WTC11 (cell line): Measurements from ENCODE around the gene LASP1NB.

Experiments
- ATAC-seq: fragments of 200-7000 bp; cut with Tn5 transposase; 2 replicates; pipeline ENCODE4 v1.10.0; 2021; ENCODE audit warnings: mild to moderate bottlenecking, moderate library complexity
- CTCF ChIA-PET: fragments of 300-600 bp; sonication (Branson Sonifier 250); formaldehyde crosslinking; loops from one replicate; lab custom pipeline; 2021; ENCODE audit warnings: antibody characterized with exemption; lab: Charles Lee
- POLR2A ChIA-PET: fragments of 350-600 bp; sonication (Branson Sonifier 250); formaldehyde crosslinking; loops from one replicate; lab custom pipeline; 2021; ENCODE audit warnings: antibody characterized with exemption; lab: Charles Lee
- DNase-seq: peaks from one replicate; pipeline ENCODE4 v3.0.0; 2021; ENCODE audit warnings: low spot score
- H3K27ac Mint-ChIP-seq: 2 replicates; pipeline ENCODE4 v1.8.0; 2021; ENCODE audit warnings: mixed read lengths
- H3K27me3 Mint-ChIP-seq: 2 replicates; pipeline ENCODE4 v1.8.0; 2021; ENCODE audit warnings: low read depth, mild to moderate bottlenecking, moderate library complexity, mixed read lengths
- H3K36me3 Mint-ChIP-seq: 2 replicates; pipeline ENCODE4 v1.8.0; 2021; ENCODE audit warnings: mixed read lengths
- H3K4me1 Mint-ChIP-seq: 2 replicates; pipeline ENCODE4 v1.8.0; 2022; ENCODE audit warnings: mixed read lengths
- H3K4me3 Mint-ChIP-seq: 2 replicates; pipeline ENCODE4 v1.8.0; 2021; ENCODE audit warnings: mild to moderate bottlenecking, moderate library complexity, mixed read lengths
- H3K9me3 Mint-ChIP-seq: 2 replicates; pipeline ENCODE4 v1.8.0; 2021; ENCODE audit warnings: mixed read lengths
- ETV6 ChIP-seq: sonication (generic); formaldehyde crosslinking; IDR thresholded peaks from 2 replicates; pipeline ENCODE4 v1.8.1; 2022; ENCODE audit warnings: mild to moderate bottlenecking, missing genetic modification reagents
- FOXJ3 ChIP-seq: sonication (generic); formaldehyde crosslinking; IDR thresholded peaks from 2 replicates; pipeline ENCODE4 v1.9.0; 2021; ENCODE audit warnings: missing genetic modification reagents, mild to moderate bottlenecking, borderline replicate concordance
- FOXP1 ChIP-seq: sonication (generic); formaldehyde crosslinking; IDR thresholded peaks from 2 replicates; pipeline ENCODE4 v1.8.0; 2022; ENCODE audit warnings: missing genetic modification reagents, mild to moderate bottlenecking, moderate library complexity, borderline replicate concordance
- GRHL2 ChIP-seq: fragments of 250-450 bp; sonication (Bioruptor Pico); IDR thresholded peaks from 2 replicates; pipeline ENCODE4 v1.8.0; 2022; ENCODE audit warnings: mild to moderate bottlenecking, moderate library complexity; ENCODE audit not compliant: insufficient replicate concordance, severe bottlenecking
- GTF2I ChIP-seq: fragments of 250-450 bp; sonication (Bioruptor Pico); conservative IDR thresholded peaks from 2 replicates; pipeline ENCODE4 v1.4.0; 2021; ENCODE audit warnings: mild to moderate bottlenecking
- JUN ChIP-seq: sonication (generic); formaldehyde crosslinking; IDR thresholded peaks from 2 replicates; pipeline ENCODE4 v1.8.0; 2023; ENCODE audit warnings: mild to moderate bottlenecking, missing genetic modification reagents
- NR1H2 ChIP-seq: sonication (generic); formaldehyde crosslinking; IDR thresholded peaks from 2 replicates; pipeline ENCODE4 v1.9.0; 2021; ENCODE audit warnings: mild to moderate bottlenecking, moderate library complexity, missing genetic modification reagents
- NR2C2 ChIP-seq: sonication (generic); formaldehyde crosslinking; IDR thresholded peaks from 2 replicates; pipeline ENCODE4 v1.8.0; 2022; ENCODE audit warnings: mild to moderate bottlenecking, missing genetic modification reagents
- SMAD3 ChIP-seq: sonication (generic); formaldehyde crosslinking; IDR thresholded peaks from 2 replicates; pipeline ENCODE4 v1.8.0; 2022; ENCODE audit warnings: missing genetic modification reagents, mild to moderate bottlenecking, borderline replicate concordance
- TEAD1 ChIP-seq: sonication (generic); formaldehyde crosslinking; IDR thresholded peaks from 2 replicates; pipeline ENCODE4 v1.8.0; 2022; ENCODE audit warnings: mild to moderate bottlenecking, missing genetic modification reagents
- TEAD4 ChIP-seq: sonication (generic); formaldehyde crosslinking; IDR thresholded peaks from 2 replicates; pipeline ENCODE4 v1.8.0; 2022; ENCODE audit warnings: mild to moderate bottlenecking, missing genetic modification reagents
- TP53 ChIP-seq: sonication (generic); formaldehyde crosslinking; IDR thresholded peaks from 2 replicates; pipeline ENCODE4 v1.8.1; 2023; ENCODE audit warnings: mild to moderate bottlenecking, missing genetic modification reagents
- USF1 ChIP-seq: sonication (generic); formaldehyde crosslinking; IDR thresholded peaks from 2 replicates; pipeline ENCODE4 v1.8.0; 2022; ENCODE audit warnings: mild to moderate bottlenecking, missing genetic modification reagents
- ZNF263 ChIP-seq: sonication (generic); formaldehyde crosslinking; IDR thresholded peaks from 2 replicates; pipeline ENCODE4 v1.8.1; 2022; ENCODE audit warnings: low read depth, mild to moderate bottlenecking, moderate library complexity, missing genetic modification reagents
- TF ChIP-seq, protein P1 (sequence below): sonication (generic); formaldehyde crosslinking; IDR thresholded peaks from 2 replicates; pipeline ENCODE4 v1.8.1; 2022; ENCODE audit warnings: mild to moderate bottlenecking, moderate library complexity, missing genetic modification reagents
- TF ChIP-seq, protein P2 (sequence below): sonication (generic); formaldehyde crosslinking; IDR thresholded peaks from 2 replicates; pipeline ENCODE4 v1.8.0; 2022; ENCODE audit warnings: mild to moderate bottlenecking, missing genetic modification reagents
- TF ChIP-seq, protein P3 (sequence below): sonication (generic); formaldehyde crosslinking; IDR thresholded peaks from 2 replicates; pipeline ENCODE4 v1.8.1; 2023; ENCODE audit warnings: mild to moderate bottlenecking, missing genetic modification reagents, moderate library complexity

Gene LASP1NB

DNA sequence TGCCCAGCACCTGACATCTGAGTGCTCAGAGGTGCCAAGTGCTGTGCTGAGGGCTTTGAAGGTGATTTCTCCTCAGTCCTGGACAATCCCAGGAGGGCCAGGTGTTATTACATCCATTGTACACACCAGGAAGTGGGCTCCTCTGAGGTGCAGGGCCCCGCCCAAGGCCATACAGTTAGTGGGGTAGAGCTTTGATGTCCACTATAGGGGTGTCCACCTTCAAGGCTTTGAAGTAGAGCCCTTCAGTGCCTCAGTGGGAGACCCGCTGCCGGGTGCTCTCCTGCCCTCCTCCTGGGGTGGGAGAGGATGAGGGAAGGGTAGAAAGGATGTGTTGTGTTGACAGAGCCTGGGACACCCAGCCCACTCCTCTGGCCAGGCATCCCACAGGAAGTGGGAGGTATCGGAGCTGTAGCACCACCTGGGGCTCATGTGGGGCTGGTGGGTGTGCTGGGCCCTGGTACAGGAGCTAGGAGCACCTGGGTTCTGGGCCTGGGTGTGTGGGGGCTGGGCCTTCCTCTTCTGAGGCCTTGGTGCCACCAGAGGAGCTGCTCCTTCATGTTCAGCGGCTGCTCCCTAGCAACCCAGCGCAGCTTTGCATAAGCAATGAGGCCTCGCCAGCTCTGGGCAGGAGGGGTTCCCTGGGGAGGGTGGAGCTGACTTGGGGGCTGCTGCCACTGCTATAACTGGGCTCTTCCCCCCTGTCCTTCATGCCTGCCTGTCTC lies 48.1 kb upstream of the LASP1NB start:
- H3K27ac Mint-ChIP-seq, result peak overlapping the region; percentile 87; the same call in 1 of the 2 replicates
- peak; percentile 42 for DNase-seq
- ChIA-PET POLR2A (interaction anchor here (0.7 to 1.2 kb wide), 2 partner anchors 8 to 23 kb away, joined by 3 to 8 read pairs; no protein-coding TSS in a partner anchor), CTCF (interaction anchor here (1.0 to 1.6 kb wide), 5 partner anchors 9 to 47 kb away, joined by 3 to 6 read pairs (median 3); no protein-coding TSS in a partner anchor)
- TF ChIP-seq GTF2I (CRISPR knock-in tag) (no peak), NR1H2 (CRISPR knock-in tag) (no peak), FOXP1 (CRISPR knock-in tag) (no peak)
- TF ChIP-seq, protein P1, sequence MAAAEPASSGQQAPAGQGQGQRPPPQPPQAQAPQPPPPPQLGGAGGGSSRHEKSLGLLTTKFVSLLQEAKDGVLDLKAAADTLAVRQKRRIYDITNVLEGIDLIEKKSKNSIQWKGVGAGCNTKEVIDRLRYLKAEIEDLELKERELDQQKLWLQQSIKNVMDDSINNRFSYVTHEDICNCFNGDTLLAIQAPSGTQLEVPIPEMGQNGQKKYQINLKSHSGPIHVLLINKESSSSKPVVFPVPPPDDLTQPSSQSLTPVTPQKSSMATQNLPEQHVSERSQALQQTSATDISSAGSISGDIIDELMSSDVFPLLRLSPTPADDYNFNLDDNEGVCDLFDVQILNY, result no peak
- TF ChIP-seq, protein P2, sequence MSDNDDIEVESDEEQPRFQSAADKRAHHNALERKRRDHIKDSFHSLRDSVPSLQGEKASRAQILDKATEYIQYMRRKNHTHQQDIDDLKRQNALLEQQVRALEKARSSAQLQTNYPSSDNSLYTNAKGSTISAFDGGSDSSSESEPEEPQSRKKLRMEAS, result 0 out of 2 replicates have a peak, but pooled peaks have one; percentile 13
- H3K4me3 Mint-ChIP-seq, result no peak overlapping the region
- H3K36me3 Mint-ChIP-seq, result peaks cover 11% of the 10 kb centered on the region
- ATAC-seq, result peak; percentile 29
- no peaks in the 10 kb centered on the region for H3K9me3 Mint-ChIP-seq
- H3K27me3 Mint-ChIP-seq, result no peaks in the 10 kb centered on the region
- H3K4me1 Mint-ChIP-seq, result peaks cover 95% of the 10 kb centered on the region

- POLR2A ChIA-PET, result interaction anchor here (0.6 to 2.4 kb wide), 3 partner anchors 9 to 366 kb away, joined by 3 to 16 read pairs (median 5); partner anchors contain the start of gene LASP1
- TF ChIP-seq NR2C2 (CRISPR knock-in tag) (no peak), ETV6 (peak; percentile 68; the same call in 1 of the 2 replicates), TEAD1 (peak; percentile 95; the same call in 1 of the 2 replicates)
- TF ChIP-seq, all 79 proteins: peak for 2
- Mint-ChIP-seq H3K27ac (peak overlapping the region; percentile 98), H3K27me3 (no peaks in the 10 kb centered on the region), H3K4me1 (peaks cover 92% of the 10 kb centered on the region), H3K9me3 (no peaks in the 10 kb centered on the region), H3K4me3 (peak overlapping the region; percentile 63), H3K36me3 (peaks cover 13% of the 10 kb centered on the region)
- CTCF ChIA-PET, result interaction anchor here (0.6 to 3.4 kb wide), 6 partner anchors 9 to 44 kb away, joined by 3 to 17 read pairs (median 3); partner anchors contain the start of gene LASP1NB
- DNase-seq (peak; percentile 79), ATAC-seq (peak; percentile 92)
Observed at GRCh38 chr17:38879878-38880665, 45.3 kb upstream of the LASP1NB start.

- peaks cover 94% of the 10 kb centered on the region for H3K4me1 Mint-ChIP-seq
- DNase-seq (no peak), ATAC-seq (no peak)
- no peaks in the 10 kb centered on the region for H3K9me3 Mint-ChIP-seq
- TF ChIP-seq JUN (CRISPR knock-in tag), result no peak
- 0 out of 2 replicates have a peak, but pooled peaks have one; percentile 17 for TF ChIP-seq FOXP1 (CRISPR knock-in tag)
- TF ChIP-seq TEAD4 (CRISPR knock-in tag), result no peak
- 0 out of 2 replicates have a peak, but pooled peaks have one; percentile 18 for TF ChIP-seq USF1 (CRISPR knock-in tag)
- no peak for TF ChIP-seq TP53
- TF ChIP-seq GRHL2, result no peak
- TF ChIP-seq SMAD3, result no peak
- TF ChIP-seq ZNF263, result no peak
- no peak for TF ChIP-seq FOXJ3 (CRISPR knock-in tag)
- TF ChIP-seq, protein P3, sequence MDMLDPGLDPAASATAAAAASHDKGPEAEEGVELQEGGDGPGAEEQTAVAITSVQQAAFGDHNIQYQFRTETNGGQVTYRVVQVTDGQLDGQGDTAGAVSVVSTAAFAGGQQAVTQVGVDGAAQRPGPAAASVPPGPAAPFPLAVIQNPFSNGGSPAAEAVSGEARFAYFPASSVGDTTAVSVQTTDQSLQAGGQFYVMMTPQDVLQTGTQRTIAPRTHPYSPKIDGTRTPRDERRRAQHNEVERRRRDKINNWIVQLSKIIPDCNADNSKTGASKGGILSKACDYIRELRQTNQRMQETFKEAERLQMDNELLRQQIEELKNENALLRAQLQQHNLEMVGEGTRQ (CRISPR knock-in tag), result 0 out of 2 replicates have a peak, but pooled peaks have one; percentile 35
- peaks cover 13% of the 10 kb centered on the region for H3K36me3 Mint-ChIP-seq
- ChIA-PET POLR2A (interaction anchor here (1.7 to 1.9 kb wide), 2 partner anchors 12 to 28 kb away, joined by 7 read pairs; partner anchors contain the start of genes LASP1 and RPL23), CTCF (interaction anchor here (3.4 kb wide), 1 partner anchor 43 kb away, joined by 17 read pairs; the partner anchor contains the start of gene LASP1NB)
- peak overlapping the region; percentile 22; the same call in 1 of the 2 replicates for H3K4me3 Mint-ChIP-seq
- H3K27me3 Mint-ChIP-seq, result no peaks in the 10 kb centered on the region
- peak overlapping the region; percentile 96 for H3K27ac Mint-ChIP-seq
Observed at GRCh38 chr17:38881600-38882191, 43.7 kb upstream of the LASP1NB start.
